ENCODE results near the gene NOP16.

NOP16 gene

DNA sequence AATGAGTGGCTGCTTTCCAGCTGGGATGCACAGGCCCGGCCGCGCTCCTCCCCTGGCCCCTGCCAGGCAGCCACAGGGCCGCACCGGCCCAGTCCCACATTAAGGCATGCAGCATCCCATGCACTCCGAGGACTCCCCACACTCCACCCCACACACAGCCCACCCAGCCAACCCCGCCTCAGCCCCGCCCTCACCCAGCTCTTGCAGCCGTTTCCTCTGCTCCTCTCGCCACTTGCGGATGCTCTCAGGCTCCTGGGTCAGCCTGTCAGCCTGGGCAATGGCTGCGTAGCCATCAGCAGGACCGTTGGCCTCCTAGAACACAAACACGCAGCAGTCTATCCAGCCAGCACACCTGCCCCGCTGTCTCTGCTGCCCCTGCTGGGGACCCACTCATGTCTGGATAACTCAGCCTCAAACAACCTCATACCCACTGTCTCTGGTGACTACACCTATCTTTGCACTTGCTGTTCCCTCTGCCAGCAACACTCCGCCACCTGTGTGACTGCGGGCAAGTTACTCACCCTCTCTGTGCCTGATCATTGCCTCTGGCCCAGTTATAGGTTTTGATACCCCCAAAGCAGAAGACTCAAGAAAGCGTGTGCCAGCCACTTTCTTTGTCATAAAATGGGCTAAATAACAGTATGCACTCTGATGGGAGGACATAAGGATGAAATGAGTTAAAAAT, 9.5 kb upstream of the NOP16 start:
- ATAC-seq (no peak), DNase-seq (no peak)
- H3K9me3 Mint-ChIP-seq, result no peaks in the 10 kb centered on the region
- no peaks in the 10 kb centered on the region for H3K27me3 Mint-ChIP-seq
- peak overlapping the region in 1 of 2 donors; percentile 92 for H3K27ac Mint-ChIP-seq
- H3K4me3 Mint-ChIP-seq, result no peak overlapping the region
- peaks cover 8% of the 10 kb centered on the region for H3K4me1 Mint-ChIP-seq

DNA sequence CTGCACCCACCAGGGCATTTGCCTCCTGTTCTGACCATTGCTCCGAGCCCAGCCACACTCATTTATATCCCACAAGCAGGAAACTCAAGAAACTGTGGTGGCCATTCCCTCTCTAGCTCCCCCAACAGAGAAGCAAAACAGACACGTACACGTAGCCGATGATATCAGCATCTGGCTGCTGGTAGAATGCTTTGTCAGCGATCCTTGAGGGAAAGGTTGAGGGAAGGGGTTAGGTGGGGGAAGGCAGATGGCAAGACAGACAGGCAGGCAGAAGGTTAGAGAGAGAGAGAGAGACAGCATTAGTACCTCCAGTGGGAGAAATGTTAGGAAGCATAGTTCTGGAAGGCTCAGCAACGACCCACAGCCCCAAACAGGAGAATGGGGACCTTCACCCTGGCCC, 7.9 kb upstream of the NOP16 start:
- Mint-ChIP-seq H3K27ac (peak overlapping the region in 1 of 2 donors; percentile 48), H3K4me1 (peaks cover 8% of the 10 kb centered on the region), H3K4me3 (no peak overlapping the region), H3K27me3 (no peaks in the 10 kb centered on the region), H3K9me3 (no peaks in the 10 kb centered on the region)
- ATAC-seq, result no peak
- DNase-seq, result no peak

- ATAC-seq, result no peak
- Mint-ChIP-seq H3K4me3 (no peak overlapping the region), H3K27me3 (no peaks in the 10 kb centered on the region), H3K9me3 (no peaks in the 10 kb centered on the region), H3K4me1 (no peaks in the 10 kb centered on the region), H3K27ac (peak overlapping the region; percentile 48 to 87)
- DNase-seq, result no peak
Observed at GRCh38 chr5:176394881-176395675, 6.7 kb upstream of the NOP16 start.

- Mint-ChIP-seq H3K9me3 (no peaks in the 10 kb centered on the region), H3K4me3 (no peak overlapping the region), H3K27me3 (no peaks in the 10 kb centered on the region), H3K27ac (no peak overlapping the region), H3K4me1 (peaks cover 7% of the 10 kb centered on the region)
- ATAC-seq, result no peak
- no peak for DNase-seq
Observed at GRCh38 chr5:176394096-176394495, 5.7 kb upstream of the NOP16 start.

DNA sequence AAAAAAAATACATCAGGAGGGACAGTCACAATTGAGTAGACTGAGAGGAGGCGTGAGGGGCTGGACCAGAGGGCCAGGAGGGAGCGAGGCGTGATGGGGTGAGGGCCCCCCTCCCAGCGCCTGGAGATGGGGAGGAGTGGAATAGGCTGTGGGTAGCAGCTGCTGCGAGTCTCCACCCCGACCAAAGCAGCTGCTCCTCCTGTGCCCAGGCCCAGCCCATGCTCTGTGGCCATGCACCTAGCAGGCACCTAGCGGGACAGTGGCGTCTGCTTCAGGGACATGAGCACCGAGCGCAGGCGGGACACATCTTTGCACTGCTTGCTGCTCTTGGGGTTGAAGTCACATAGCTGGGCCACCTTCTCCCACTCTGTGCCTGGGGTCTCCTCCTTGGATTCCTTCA, 4.1 kb upstream of the NOP16 start:
- Mint-ChIP-seq H3K4me1 (peaks cover 13% of the 10 kb centered on the region), H3K27ac (no peak overlapping the region), H3K9me3 (no peaks in the 10 kb centered on the region), H3K27me3 (no peaks in the 10 kb centered on the region), H3K4me3 (no peak overlapping the region)
- ATAC-seq, result no peak
- no peak for DNase-seq

- ATAC-seq, result no peak
- no peaks in the 10 kb centered on the region for H3K27me3 Mint-ChIP-seq
- no peaks in the 10 kb centered on the region for H3K9me3 Mint-ChIP-seq
- peaks cover 18% of the 10 kb centered on the region for H3K4me1 Mint-ChIP-seq
- H3K27ac Mint-ChIP-seq, result peak overlapping the region in 1 of 2 donors; percentile 48
- no peak overlapping the region for H3K4me3 Mint-ChIP-seq
- no peak for DNase-seq
Observed at GRCh38 chr5:176391999-176392398, 3.6 kb upstream of the NOP16 start.

GRCh38 chr5:176391479-176391878, 3.1 kb upstream of the NOP16 start:
- ATAC-seq, result no peak
- Mint-ChIP-seq H3K27ac (no peak overlapping the region), H3K9me3 (no peaks in the 10 kb centered on the region), H3K4me3 (no peak overlapping the region), H3K27me3 (no peaks in the 10 kb centered on the region), H3K4me1 (peaks cover 23% of the 10 kb centered on the region)
- DNase-seq, result no peak

- peaks cover 40% of the 10 kb centered on the region for H3K4me1 Mint-ChIP-seq
- no peak for DNase-seq
- ATAC-seq, result peak; percentile 63
- H3K27me3 Mint-ChIP-seq, result no peaks in the 10 kb centered on the region
- peak overlapping the region; percentile 100 for H3K27ac Mint-ChIP-seq
- H3K9me3 Mint-ChIP-seq, result no peaks in the 10 kb centered on the region
- H3K4me3 Mint-ChIP-seq, result peak overlapping the region; percentile 100
Observed at GRCh38 chr5:176389135-176390123, 1.0 kb upstream of the NOP16 start.

DNA sequence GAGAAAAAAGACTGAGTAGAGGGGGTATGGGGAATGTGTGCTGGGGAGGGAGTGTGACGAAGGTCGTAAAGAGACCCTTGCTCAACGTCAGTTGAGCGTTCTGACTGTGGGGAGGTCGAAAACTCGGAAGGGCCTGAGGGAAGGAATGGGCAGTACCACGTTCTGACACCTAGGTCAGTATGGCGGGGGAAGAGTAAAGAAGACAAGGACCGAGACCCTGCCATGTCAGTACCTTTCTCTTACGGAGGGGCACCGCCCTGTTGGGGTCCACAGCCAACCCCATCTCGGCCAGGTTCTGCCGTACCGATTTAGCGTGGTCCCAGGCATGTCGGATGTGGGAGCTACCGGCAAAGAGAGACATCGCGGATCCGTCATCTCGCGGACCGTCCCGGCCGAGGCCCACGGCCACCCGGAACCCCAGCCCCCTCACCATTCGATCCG, 375 bp downstream of the NOP16 start:
- Mint-ChIP-seq H3K27ac (peak overlapping the region; percentile 100), H3K9me3 (no peaks in the 10 kb centered on the region), H3K4me3 (peak overlapping the region; percentile 100), H3K27me3 (no peaks in the 10 kb centered on the region), H3K4me1 (peaks cover 50% of the 10 kb centered on the region)
- ATAC-seq (no peak), DNase-seq (no peak)

DNA sequence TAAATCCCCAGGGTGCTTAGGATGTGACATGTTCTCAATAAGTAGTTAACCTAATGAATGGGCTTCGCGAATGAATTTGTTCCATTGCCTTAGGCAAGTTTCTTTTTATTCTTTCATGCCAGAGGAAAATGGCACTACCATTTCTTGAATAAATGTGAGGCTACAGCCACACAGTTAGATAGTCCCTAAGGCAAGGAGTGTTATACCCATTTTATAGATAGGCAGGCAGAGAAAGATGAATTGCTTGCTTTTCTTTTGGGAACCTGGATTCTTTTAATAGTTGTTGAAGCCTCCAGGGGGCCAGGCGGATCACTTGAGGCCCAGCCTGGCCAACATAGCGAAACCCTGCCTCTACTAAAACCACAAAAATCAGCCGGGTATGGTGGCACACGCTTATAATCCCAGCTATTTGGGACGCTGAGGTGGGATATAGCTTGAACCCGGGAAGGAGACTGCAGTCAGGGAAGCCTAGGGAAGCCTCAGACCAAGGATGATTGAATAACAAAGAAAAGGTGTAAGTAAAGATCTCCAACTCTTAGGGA, 943 bp downstream of the NOP16 start:
- no peaks in the 10 kb centered on the region for H3K27me3 Mint-ChIP-seq
- DNase-seq (no peak), ATAC-seq (no peak)
- H3K9me3 Mint-ChIP-seq, result no peaks in the 10 kb centered on the region
- H3K27ac Mint-ChIP-seq, result peak overlapping the region; percentile 100
- H3K4me3 Mint-ChIP-seq, result peak overlapping the region; percentile 100
- peaks cover 50% of the 10 kb centered on the region for H3K4me1 Mint-ChIP-seq

- ATAC-seq, result no peak
- H3K9me3 Mint-ChIP-seq, result no peaks in the 10 kb centered on the region
- no peak for DNase-seq
- no peaks in the 10 kb centered on the region for H3K27me3 Mint-ChIP-seq
- peaks cover 50% of the 10 kb centered on the region for H3K4me1 Mint-ChIP-seq
- H3K27ac Mint-ChIP-seq, result peak overlapping the region in 1 of 2 donors; percentile 48
- H3K4me3 Mint-ChIP-seq, result peak overlapping the region; percentile 100
Observed at GRCh38 chr5:176386491-176386890, 1.9 kb downstream of the NOP16 start.

DNA sequence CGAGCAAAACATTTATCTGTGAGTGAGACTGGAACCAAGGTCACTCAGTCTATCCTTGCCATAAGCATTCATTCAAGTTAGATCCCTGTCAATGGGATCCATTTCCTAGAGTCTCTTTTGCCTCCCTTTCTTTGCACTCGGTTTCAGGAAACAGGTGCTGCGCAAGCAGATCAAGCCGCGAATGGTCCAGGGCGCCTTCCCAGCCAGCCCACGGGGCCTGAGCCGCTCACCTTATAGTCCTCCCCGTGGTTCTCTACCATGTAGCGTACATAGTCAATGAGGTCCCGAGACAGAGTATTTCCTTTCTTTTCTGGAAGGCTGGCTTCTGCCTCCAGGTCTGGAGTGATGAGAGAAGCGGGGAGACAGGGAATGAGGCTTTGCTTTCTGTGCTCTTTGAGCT, 3.4 kb downstream of the NOP16 start:
- Mint-ChIP-seq H3K4me3 (no peak overlapping the region), H3K4me1 (peaks cover 50% of the 10 kb centered on the region), H3K27me3 (no peaks in the 10 kb centered on the region), H3K27ac (no peak overlapping the region), H3K9me3 (no peaks in the 10 kb centered on the region)
- DNase-seq, result no peak
- ATAC-seq, result no peak

GRCh38 chr5:176384366-176384930, 4.0 kb downstream of the NOP16 start:
- Mint-ChIP-seq H3K27ac (peak overlapping the region in 1 of 2 donors; percentile 50), H3K9me3 (no peaks in the 10 kb centered on the region), H3K4me3 (no peak overlapping the region), H3K27me3 (no peaks in the 10 kb centered on the region), H3K4me1 (peaks cover 44% of the 10 kb centered on the region)
- ATAC-seq (no peak), DNase-seq (no peak)

- peaks cover 42% of the 10 kb centered on the region for H3K4me1 Mint-ChIP-seq
- DNase-seq (no peak), ATAC-seq (no peak)
- H3K27me3 Mint-ChIP-seq, result no peaks in the 10 kb centered on the region
- no peaks in the 10 kb centered on the region for H3K9me3 Mint-ChIP-seq
- no peak overlapping the region for H3K4me3 Mint-ChIP-seq
- H3K27ac Mint-ChIP-seq, result no peak overlapping the region
Observed at GRCh38 chr5:176383961-176384360, 4.4 kb downstream of the NOP16 start.
